C4-2B (cell line): ENCODE data around the gene MPHOSPH9.
"Not testable (repeated sequence)": the region's sequence is repeated elsewhere in the genome, so short reads cannot be mapped to it uniquely, and the experiment has no call there.

ENCODE experiments used
- CTCF ChIP-seq: fragments of 450-650 bp; conservative IDR thresholded peaks from 2 replicates; pipeline ENCODE4 v1.5.1; 2017; ENCODE audit warnings: mild to moderate bottlenecking
- ZFX ChIP-seq: fragments of 450-650 bp; IDR thresholded peaks from 2 replicates; pipeline ENCODE4 v1.6.1; 2017

GRCh38 chr12:123248996-123249741 lies 16.2 kb upstream of the MPHOSPH9 start:
- not testable (repeated sequence) for TF ChIP-seq CTCF, ZFX
